Epidermal melanocyte (primary cell): ENCODE results near the gene ELMO1.

ENCODE experiments used
- DNase-seq: peaks from one replicate; pipeline ENCODE4 v3.0.0; 2011; ENCODE audit warnings: low spot score; ENCODE audit not compliant: insufficient read length

ELMO1 gene

GRCh38 chr7:37196676-37197075, 252.0 kb downstream of the ELMO1 start:
- peak; percentile 36 for DNase-seq

GRCh38 chr7:37195388-37195787, 253.3 kb downstream of the ELMO1 start:
- DNase-seq, result no peak

GRCh38 chr7:37194943-37195342, 253.7 kb downstream of the ELMO1 start:
- DNase-seq, result no peak

GRCh38 chr7:37193775-37194135, 254.9 kb downstream of the ELMO1 start:
- no peak for DNase-seq

GRCh38 chr7:37193087-37193774, 255.4 kb downstream of the ELMO1 start:
- DNase-seq, result no peak

GRCh38 chr7:37191797-37192196, 256.9 kb downstream of the ELMO1 start:
- no peak for DNase-seq

GRCh38 chr7:37187179-37187578, 261.5 kb downstream of the ELMO1 start:
- no peak for DNase-seq

GRCh38 chr7:37186753-37187152, 261.9 kb downstream of the ELMO1 start:
- no peak for DNase-seq

- DNase-seq, result no peak
Observed at GRCh38 chr7:37181550-37181932, 267.1 kb downstream of the ELMO1 start.

- DNase-seq, result no peak
Observed at GRCh38 chr7:37180828-37181549, 267.7 kb downstream of the ELMO1 start.

GRCh38 chr7:37176079-37176478, 272.6 kb downstream of the ELMO1 start:
- DNase-seq, result no peak

GRCh38 chr7:37174460-37174859, 274.2 kb downstream of the ELMO1 start:
- no peak for DNase-seq

GRCh38 chr7:37173670-37174069, 275.0 kb downstream of the ELMO1 start:
- no peak for DNase-seq

GRCh38 chr7:37162106-37162505, 286.6 kb downstream of the ELMO1 start:
- no peak for DNase-seq

- DNase-seq, result no peak
Observed at GRCh38 chr7:37160656-37161055, 288.0 kb downstream of the ELMO1 start.

GRCh38 chr7:37153376-37153775, 295.3 kb downstream of the ELMO1 start:
- DNase-seq, result no peak

GRCh38 chr7:37151741-37152413, 296.8 kb downstream of the ELMO1 start:
- DNase-seq, result no peak

- DNase-seq, result no peak
Observed at GRCh38 chr7:37150856-37151255, 297.8 kb downstream of the ELMO1 start.

GRCh38 chr7:37150180-37150579, 298.5 kb downstream of the ELMO1 start:
- DNase-seq, result no peak

GRCh38 chr7:37149773-37150124, 298.9 kb downstream of the ELMO1 start:
- no peak for DNase-seq

GRCh38 chr7:37149051-37149772, 299.5 kb downstream of the ELMO1 start:
- DNase-seq, result no peak

GRCh38 chr7:37145682-37146081, 303.0 kb downstream of the ELMO1 start:
- DNase-seq, result no peak
